A549 (cell line): Measurements from ENCODE around the gene CETP.

Experiments used
- CEBPB ChIP-seq, 2 experiments: fragments of >200 bp in 1 of 2; sonication (Bioruptor Twin) in 1 of 2; formaldehyde crosslinking in 1 of 2; IDR thresholded peaks; 2 replicates each; pipeline ENCODE4 v1.6.1; 2012 to 2016
- CHD4 ChIP-seq: fragments of 200-600 bp; sonication (generic); IDR thresholded peaks from 2 replicates; pipeline ENCODE4 v1.6.1; 2016; ENCODE audit warnings: antibody characterized with exemption, mild to moderate bottlenecking, borderline replicate concordance
- EP300 ChIP-seq, 2 experiments: fragments of >200 bp; sonication (Bioruptor Twin); formaldehyde crosslinking; IDR thresholded peaks; 2 replicates in 1 of 2; 3 replicates in 1 of 2; pipeline ENCODE4 v1.6.1; 2016 to 2017
- ESRRA ChIP-seq: fragments of 150-350 bp; IDR thresholded peaks from 2 replicates; pipeline ENCODE4 v1.6.1; 2014; ENCODE audit warnings: mild to moderate bottlenecking, low read length, borderline replicate concordance
- HES2 ChIP-seq: fragments of >200 bp; sonication (Bioruptor Twin); formaldehyde crosslinking; IDR thresholded peaks from 2 replicates; pipeline ENCODE4 v1.6.1; 2016
- HEYL ChIP-seq: fragments of 250-450 bp; sonication (Bioruptor Pico); IDR thresholded peaks from 2 replicates; pipeline ENCODE4 v1.8.0; 2021; ENCODE audit warnings: mild to moderate bottlenecking, moderate library complexity
- JUNB ChIP-seq: fragments of >200 bp; sonication (Bioruptor Twin); formaldehyde crosslinking; IDR thresholded peaks from 2 replicates; pipeline ENCODE4 v1.6.1; 2016
- MAFK ChIP-seq: fragments of 450-650 bp; IDR thresholded peaks from 2 replicates; pipeline ENCODE4 v1.6.1; 2014; ENCODE audit not compliant: partially characterized antibody
- RAD21 ChIP-seq, 2 experiments: fragments of >200 bp in 1 of 2; sonication (Bioruptor Twin) in 1 of 2; formaldehyde crosslinking in 1 of 2; IDR thresholded peaks in 1 of 2; conservative IDR thresholded peaks in 1 of 2; 2 replicates in 1 of 2; 3 replicates in 1 of 2; pipeline ENCODE4 v1.6.1; 2012 to 2018; ENCODE audit warnings: inconsistent platforms in 1 of 2
- SREBF2 ChIP-seq: fragments of 450-650 bp; IDR thresholded peaks from 2 replicates; pipeline ENCODE4 v1.6.1; 2014; ENCODE audit warnings: mild to moderate bottlenecking, moderate library complexity
- TF ChIP-seq, protein P1 (sequence below): fragments of 150-350 bp; IDR thresholded peaks from 2 replicates; pipeline ENCODE4 v1.6.1; 2014; ENCODE audit warnings: low read depth, mild to moderate bottlenecking, low read length
- TF ChIP-seq, protein P2 (sequence below): fragments of >200 bp; sonication (Bioruptor Twin); formaldehyde crosslinking; IDR thresholded peaks from 3 replicates; pipeline ENCODE4 v1.5.1; 2016

DNA sequence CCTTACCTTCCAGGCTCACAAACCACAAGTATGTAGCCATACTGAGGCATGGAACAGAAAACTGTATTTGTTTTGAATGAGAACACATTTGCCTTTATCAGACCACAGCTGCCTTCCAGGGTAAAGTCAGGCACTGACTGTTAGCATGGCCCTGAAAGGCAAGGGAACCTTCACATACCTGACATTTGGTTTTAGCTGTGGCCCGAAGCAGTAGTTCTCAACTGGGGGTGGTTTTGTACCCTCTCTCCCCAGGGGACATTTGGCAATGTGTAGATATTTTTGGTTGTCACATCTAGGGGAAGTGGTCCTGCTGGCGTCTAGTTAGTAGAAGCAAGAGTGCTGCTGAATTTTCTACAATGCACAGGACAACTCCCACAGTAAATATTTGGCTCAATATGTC, 20.7 kb upstream of the CETP start:
- TF ChIP-seq EP300 (IDR thresholded peaks at IDR 0.05) = no peak
- TF ChIP-seq, protein P1, sequence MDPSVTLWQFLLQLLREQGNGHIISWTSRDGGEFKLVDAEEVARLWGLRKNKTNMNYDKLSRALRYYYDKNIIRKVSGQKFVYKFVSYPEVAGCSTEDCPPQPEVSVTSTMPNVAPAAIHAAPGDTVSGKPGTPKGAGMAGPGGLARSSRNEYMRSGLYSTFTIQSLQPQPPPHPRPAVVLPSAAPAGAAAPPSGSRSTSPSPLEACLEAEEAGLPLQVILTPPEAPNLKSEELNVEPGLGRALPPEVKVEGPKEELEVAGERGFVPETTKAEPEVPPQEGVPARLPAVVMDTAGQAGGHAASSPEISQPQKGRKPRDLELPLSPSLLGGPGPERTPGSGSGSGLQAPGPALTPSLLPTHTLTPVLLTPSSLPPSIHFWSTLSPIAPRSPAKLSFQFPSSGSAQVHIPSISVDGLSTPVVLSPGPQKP = no peak
- TF ChIP-seq HES2 = no peak
- TF ChIP-seq, protein P2, sequence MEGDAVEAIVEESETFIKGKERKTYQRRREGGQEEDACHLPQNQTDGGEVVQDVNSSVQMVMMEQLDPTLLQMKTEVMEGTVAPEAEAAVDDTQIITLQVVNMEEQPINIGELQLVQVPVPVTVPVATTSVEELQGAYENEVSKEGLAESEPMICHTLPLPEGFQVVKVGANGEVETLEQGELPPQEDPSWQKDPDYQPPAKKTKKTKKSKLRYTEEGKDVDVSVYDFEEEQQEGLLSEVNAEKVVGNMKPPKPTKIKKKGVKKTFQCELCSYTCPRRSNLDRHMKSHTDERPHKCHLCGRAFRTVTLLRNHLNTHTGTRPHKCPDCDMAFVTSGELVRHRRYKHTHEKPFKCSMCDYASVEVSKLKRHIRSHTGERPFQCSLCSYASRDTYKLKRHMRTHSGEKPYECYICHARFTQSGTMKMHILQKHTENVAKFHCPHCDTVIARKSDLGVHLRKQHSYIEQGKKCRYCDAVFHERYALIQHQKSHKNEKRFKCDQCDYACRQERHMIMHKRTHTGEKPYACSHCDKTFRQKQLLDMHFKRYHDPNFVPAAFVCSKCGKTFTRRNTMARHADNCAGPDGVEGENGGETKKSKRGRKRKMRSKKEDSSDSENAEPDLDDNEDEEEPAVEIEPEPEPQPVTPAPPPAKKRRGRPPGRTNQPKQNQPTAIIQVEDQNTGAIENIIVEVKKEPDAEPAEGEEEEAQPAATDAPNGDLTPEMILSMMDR = no peak
- TF ChIP-seq JUNB = no peak
- TF ChIP-seq SREBF2 = no peak
- no peak for TF ChIP-seq CHD4
- no peak for TF ChIP-seq ESRRA
- TF ChIP-seq RAD21 (conservative IDR thresholded peaks at IDR 0.05 in 1 of 2, IDR thresholded peaks at IDR 0.05 in 1 of 2) = no peak
- no peak for TF ChIP-seq CEBPB (IDR thresholded peaks at IDR 0.05)
- no peak for TF ChIP-seq MAFK
- TF ChIP-seq HEYL (CRISPR knock-in tag) = no peak
